ENCODE results near the gene GRIN1.

The GRIN1 gene

GRCh38 chr9:137160716-137161557 is 22.0 kb downstream of the GRIN1 start:
- H3K9me3 ChIP-seq (ENCODE audit: control insufficient read depth in 1 of 2, low read length in 2 of 2): no peaks in the 10 kb centered on the region
- H3K4me3 ChIP-seq (ENCODE audit: low read depth in 1 of 2, low read length in 2 of 2): no peak overlapping the region
- H3K27ac ChIP-seq (ENCODE audit: low read depth, low read length): no peak overlapping the region
- peaks cover 4 to 23% of the 10 kb centered on the region in 2 donors for H3K4me1 ChIP-seq (ENCODE audit: control insufficient read depth in 1 of 2, insufficient read depth in 2 of 2, low read length in 2 of 2)
- H3K27me3 ChIP-seq (ENCODE audit: control insufficient read depth in 1 of 2, insufficient read depth in 2 of 2, low read length in 2 of 2): peaks cover 36 to 51% of the 10 kb centered on the region in 2 donors
- no peak overlapping the region for H3K9ac ChIP-seq (ENCODE audit: low read depth in 1 of 2, low read length in 2 of 2)
- no peaks in the 10 kb centered on the region for H3K36me3 ChIP-seq (ENCODE audit: control insufficient read depth in 1 of 2, insufficient read depth in 2 of 2, low read length in 2 of 2)

GRCh38 chr9:137161558-137162486 is 22.9 kb downstream of the GRIN1 start:
- H3K4me3 ChIP-seq (ENCODE audit: low read depth in 1 of 2, low read length in 2 of 2): no peak overlapping the region
- H3K36me3 ChIP-seq (ENCODE audit: control insufficient read depth in 1 of 2, insufficient read depth in 2 of 2, low read length in 2 of 2): no peaks in the 10 kb centered on the region
- H3K9me3 ChIP-seq (ENCODE audit: control insufficient read depth in 1 of 2, low read length in 2 of 2): no peaks in the 10 kb centered on the region
- H3K4me1 ChIP-seq (ENCODE audit: control insufficient read depth in 1 of 2, insufficient read depth in 2 of 2, low read length in 2 of 2): peaks cover 0 to 19% of the 10 kb centered on the region in 2 donors
- no peak overlapping the region for H3K27ac ChIP-seq (ENCODE audit: low read depth, low read length)
- no peak overlapping the region for H3K9ac ChIP-seq (ENCODE audit: low read depth in 1 of 2, low read length in 2 of 2)
- peaks cover 37 to 51% of the 10 kb centered on the region in 2 donors for H3K27me3 ChIP-seq (ENCODE audit: control insufficient read depth in 1 of 2, insufficient read depth in 2 of 2, low read length in 2 of 2)

- Histone ChIP-seq H3K9me3 (ENCODE audit: control insufficient read depth in 1 of 2, low read length in 2 of 2) (no peaks in the 10 kb centered on the region), H3K27ac (ENCODE audit: low read depth, low read length) (no peak overlapping the region), H3K4me1 (ENCODE audit: control insufficient read depth in 1 of 2, insufficient read depth in 2 of 2, low read length in 2 of 2) (peaks cover 0 to 15% of the 10 kb centered on the region in 2 donors), H3K4me3 (ENCODE audit: low read depth in 1 of 2, low read length in 2 of 2) (no peak overlapping the region), H3K36me3 (ENCODE audit: control insufficient read depth in 1 of 2, insufficient read depth in 2 of 2, low read length in 2 of 2) (no peaks in the 10 kb centered on the region), H3K9ac (ENCODE audit: low read depth in 1 of 2, low read length in 2 of 2) (no peak overlapping the region), H3K27me3 (ENCODE audit: control insufficient read depth in 1 of 2, insufficient read depth in 2 of 2, low read length in 2 of 2) (peaks cover 37 to 47% of the 10 kb centered on the region in 2 donors)
These were observed 23.8 kb downstream of the GRIN1 start for GRCh38 chr9:137162505-137163364.

GRCh38 chr9:137163365-137163715 is 24.4 kb downstream of the GRIN1 start:
- Histone ChIP-seq H3K9ac (ENCODE audit: low read depth in 1 of 2, low read length in 2 of 2) (no peak overlapping the region), H3K4me3 (ENCODE audit: low read depth in 1 of 2, low read length in 2 of 2) (no peak overlapping the region), H3K9me3 (ENCODE audit: control insufficient read depth in 1 of 2, low read length in 2 of 2) (no peaks in the 10 kb centered on the region), H3K36me3 (ENCODE audit: control insufficient read depth in 1 of 2, insufficient read depth in 2 of 2, low read length in 2 of 2) (no peaks in the 10 kb centered on the region), H3K27ac (ENCODE audit: low read depth, low read length) (no peak overlapping the region), H3K4me1 (ENCODE audit: control insufficient read depth in 1 of 2, insufficient read depth in 2 of 2, low read length in 2 of 2) (peaks cover 0 to 14% of the 10 kb centered on the region in 2 donors), H3K27me3 (ENCODE audit: control insufficient read depth in 1 of 2, insufficient read depth in 2 of 2, low read length in 2 of 2) (peaks cover 31 to 41% of the 10 kb centered on the region in 2 donors)

- no peak overlapping the region for H3K27ac ChIP-seq (ENCODE audit: low read depth, low read length)
- no peak overlapping the region for H3K4me3 ChIP-seq (ENCODE audit: low read depth in 1 of 2, low read length in 2 of 2)
- peaks cover 0 to 10% of the 10 kb centered on the region in 2 donors for H3K4me1 ChIP-seq (ENCODE audit: control insufficient read depth in 1 of 2, insufficient read depth in 2 of 2, low read length in 2 of 2)
- H3K9me3 ChIP-seq (ENCODE audit: control insufficient read depth in 1 of 2, low read length in 2 of 2): no peaks in the 10 kb centered on the region
- H3K36me3 ChIP-seq (ENCODE audit: control insufficient read depth in 1 of 2, insufficient read depth in 2 of 2, low read length in 2 of 2): no peaks in the 10 kb centered on the region
- H3K9ac ChIP-seq (ENCODE audit: low read depth in 1 of 2, low read length in 2 of 2): no peak overlapping the region
- peaks cover 26 to 38% of the 10 kb centered on the region in 2 donors for H3K27me3 ChIP-seq (ENCODE audit: control insufficient read depth in 1 of 2, insufficient read depth in 2 of 2, low read length in 2 of 2)
These were observed 24.9 kb downstream of the GRIN1 start for GRCh38 chr9:137163805-137164204.

- no peaks in the 10 kb centered on the region for H3K36me3 ChIP-seq (ENCODE audit: control insufficient read depth in 1 of 2, insufficient read depth in 2 of 2, low read length in 2 of 2)
- no peak overlapping the region for H3K4me3 ChIP-seq (ENCODE audit: low read depth in 1 of 2, low read length in 2 of 2)
- no peaks in the 10 kb centered on the region for H3K9me3 ChIP-seq (ENCODE audit: control insufficient read depth in 1 of 2, low read length in 2 of 2)
- H3K9ac ChIP-seq (ENCODE audit: low read depth in 1 of 2, low read length in 2 of 2): no peak overlapping the region
- peaks cover 18 to 31% of the 10 kb centered on the region in 2 donors for H3K27me3 ChIP-seq (ENCODE audit: control insufficient read depth in 1 of 2, insufficient read depth in 2 of 2, low read length in 2 of 2)
- H3K4me1 ChIP-seq (ENCODE audit: control insufficient read depth in 1 of 2, insufficient read depth in 2 of 2, low read length in 2 of 2): peaks cover 0 to 5% of the 10 kb centered on the region in 2 donors
- no peak overlapping the region for H3K27ac ChIP-seq (ENCODE audit: low read depth, low read length)
These were observed 25.7 kb downstream of the GRIN1 start for GRCh38 chr9:137164370-137165249.

- no peaks in the 10 kb centered on the region for H3K36me3 ChIP-seq (ENCODE audit: control insufficient read depth in 1 of 2, insufficient read depth in 2 of 2, low read length in 2 of 2)
- H3K27ac ChIP-seq (ENCODE audit: low read depth, low read length): no peak overlapping the region
- no peak overlapping the region for H3K4me3 ChIP-seq (ENCODE audit: low read depth in 1 of 2, low read length in 2 of 2)
- H3K27me3 ChIP-seq (ENCODE audit: control insufficient read depth in 1 of 2, insufficient read depth in 2 of 2, low read length in 2 of 2): peaks cover 13 to 24% of the 10 kb centered on the region in 2 donors
- H3K9me3 ChIP-seq (ENCODE audit: control insufficient read depth in 1 of 2, low read length in 2 of 2): no peaks in the 10 kb centered on the region
- no peak overlapping the region for H3K9ac ChIP-seq (ENCODE audit: low read depth in 1 of 2, low read length in 2 of 2)
- H3K4me1 ChIP-seq (ENCODE audit: control insufficient read depth in 1 of 2, insufficient read depth in 2 of 2, low read length in 2 of 2): peaks cover 0 to 9% of the 10 kb centered on the region in 2 donors
These were observed 26.4 kb downstream of the GRIN1 start for GRCh38 chr9:137165250-137165836.

- Histone ChIP-seq H3K36me3 (ENCODE audit: control insufficient read depth in 1 of 2, insufficient read depth in 2 of 2, low read length in 2 of 2) (no peaks in the 10 kb centered on the region), H3K9me3 (ENCODE audit: control insufficient read depth in 1 of 2, low read length in 2 of 2) (no peaks in the 10 kb centered on the region), H3K27ac (ENCODE audit: low read depth, low read length) (no peak overlapping the region), H3K4me1 (ENCODE audit: control insufficient read depth in 1 of 2, insufficient read depth in 2 of 2, low read length in 2 of 2) (peaks cover 0 to 12% of the 10 kb centered on the region in 2 donors), H3K9ac (ENCODE audit: low read depth in 1 of 2, low read length in 2 of 2) (no peak overlapping the region), H3K4me3 (ENCODE audit: low read depth in 1 of 2, low read length in 2 of 2) (no peak overlapping the region), H3K27me3 (ENCODE audit: control insufficient read depth in 1 of 2, insufficient read depth in 2 of 2, low read length in 2 of 2) (peaks cover 19 to 20% of the 10 kb centered on the region in 2 donors)
These were observed 27.7 kb downstream of the GRIN1 start for GRCh38 chr9:137166380-137167229.

Measured in duodenal mucosa (tissue), 2 donors.